Activated CD4-positive, CD25-positive, alpha-beta regulatory T cell (primary cell): Measurements from ENCODE around the gene RIMBP2.

Experiments used
- DNase-seq, 4 experiments: peaks; one replicate each; lab custom pipeline; 2025; lab: John Stamatoyannopoulos, UW

RIMBP2 gene

GRCh38 chr12:130506844-130507243, 209.3 kb downstream of the RIMBP2 start:
- DNase-seq: no peak

- DNase-seq: no peak
Observed at GRCh38 chr12:130504840-130505175, 211.3 kb downstream of the RIMBP2 start.

DNA sequence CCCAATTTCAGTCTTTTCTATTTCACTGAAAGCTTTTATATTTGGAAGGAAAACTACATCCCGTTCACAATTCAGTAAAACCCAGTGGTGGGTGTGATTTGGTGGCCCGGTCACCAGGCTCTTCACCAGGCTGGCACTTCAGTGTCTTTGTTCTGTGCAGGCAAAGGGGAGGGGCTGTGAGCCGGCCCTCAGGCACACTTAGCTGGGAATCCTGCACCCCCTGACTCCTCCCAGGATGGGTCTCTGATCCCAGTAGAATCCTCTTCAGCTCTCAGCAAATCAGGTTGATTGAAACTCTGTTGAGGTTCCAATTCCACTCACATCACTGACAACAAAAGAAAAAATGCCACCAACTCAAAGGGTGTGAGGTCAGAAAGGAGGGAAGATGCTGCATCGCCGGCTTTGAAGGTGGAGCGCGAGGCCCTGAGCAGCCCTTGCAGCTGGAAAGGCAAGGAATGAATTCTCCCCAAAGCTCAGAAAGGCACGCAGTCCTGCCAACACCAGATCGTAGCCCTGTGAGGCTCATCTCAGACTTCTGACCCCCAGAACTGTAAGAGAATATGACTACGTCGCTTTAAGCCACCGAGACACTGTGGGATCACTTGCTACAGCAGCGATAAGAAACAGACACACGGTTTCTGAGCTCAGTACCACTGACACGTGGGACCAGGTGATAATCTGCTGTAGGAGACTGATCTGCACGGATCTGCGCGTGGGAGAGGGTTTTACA, 211.8 kb downstream of the RIMBP2 start:
- no peak for DNase-seq

DNA sequence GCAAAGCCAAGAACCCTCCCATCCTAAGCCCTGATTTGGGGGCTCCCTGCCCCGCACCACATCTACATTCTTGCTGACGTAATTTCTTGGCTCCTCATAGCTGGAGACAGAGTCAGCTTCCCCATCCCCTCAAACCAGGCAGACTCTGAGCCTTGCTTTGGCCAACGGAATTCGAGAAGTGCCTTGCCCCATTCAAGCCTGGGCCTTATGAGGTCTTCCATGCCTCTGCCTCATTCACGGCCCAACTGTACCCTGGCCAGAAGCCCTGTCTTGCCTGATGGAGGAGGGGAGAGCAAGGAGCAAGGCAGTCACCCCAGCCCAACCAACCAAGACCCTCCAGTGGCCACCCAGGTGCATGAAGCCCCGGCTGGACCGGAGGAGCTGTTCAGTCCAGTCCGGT, 214.3 kb downstream of the RIMBP2 start:
- DNase-seq: no peak

- DNase-seq: no peak
Observed at GRCh38 chr12:130500835-130501330, 215.2 kb downstream of the RIMBP2 start.

DNA sequence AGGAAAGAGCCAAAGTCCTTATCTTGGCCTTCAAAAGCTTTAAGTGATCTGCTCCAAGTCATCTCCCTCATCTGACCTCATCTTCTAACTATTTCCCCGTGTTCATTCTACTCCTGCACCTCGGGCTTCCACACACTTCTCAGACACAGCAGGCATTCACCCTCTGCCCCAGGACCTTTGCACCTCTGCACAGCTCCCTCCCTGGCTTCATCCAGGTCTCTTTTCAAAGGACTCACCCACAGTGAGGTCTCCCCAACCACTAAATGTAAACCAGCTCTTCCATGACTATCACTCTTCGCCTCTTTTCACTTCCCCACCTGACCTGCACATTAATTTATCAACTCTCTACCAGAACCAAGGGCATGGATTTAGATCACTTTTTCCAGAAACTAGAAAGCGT, 216.6 kb downstream of the RIMBP2 start:
- DNase-seq: no peak

- DNase-seq: no peak
Observed at GRCh38 chr12:130498589-130499385, 217.3 kb downstream of the RIMBP2 start.

DNA sequence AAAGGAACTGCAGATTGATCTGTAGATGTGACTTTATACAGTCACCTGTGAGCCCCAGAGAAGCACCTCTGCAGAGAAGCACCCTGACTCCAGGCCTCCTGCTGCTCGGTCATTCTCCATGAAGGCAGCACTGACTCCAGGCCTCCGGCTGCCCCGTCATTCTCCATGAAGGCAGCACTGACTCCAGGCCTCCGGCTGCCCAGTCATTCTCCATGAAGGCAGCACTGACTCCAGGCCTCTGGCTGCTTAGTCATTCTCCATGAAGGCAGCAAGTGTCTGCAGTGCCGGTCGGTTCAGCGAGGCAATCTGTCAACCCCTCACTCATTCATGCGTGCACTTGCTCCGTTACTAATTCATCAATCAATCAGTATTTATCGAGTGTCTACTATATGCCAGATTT, 218.1 kb downstream of the RIMBP2 start:
- DNase-seq: no peak

- no peak for DNase-seq
Observed at GRCh38 chr12:130497321-130497720, 218.8 kb downstream of the RIMBP2 start.

- DNase-seq: no peak
Observed at GRCh38 chr12:130496516-130497120, 219.5 kb downstream of the RIMBP2 start.

GRCh38 chr12:130495156-130495555, 220.9 kb downstream of the RIMBP2 start:
- DNase-seq: no peak

DNA sequence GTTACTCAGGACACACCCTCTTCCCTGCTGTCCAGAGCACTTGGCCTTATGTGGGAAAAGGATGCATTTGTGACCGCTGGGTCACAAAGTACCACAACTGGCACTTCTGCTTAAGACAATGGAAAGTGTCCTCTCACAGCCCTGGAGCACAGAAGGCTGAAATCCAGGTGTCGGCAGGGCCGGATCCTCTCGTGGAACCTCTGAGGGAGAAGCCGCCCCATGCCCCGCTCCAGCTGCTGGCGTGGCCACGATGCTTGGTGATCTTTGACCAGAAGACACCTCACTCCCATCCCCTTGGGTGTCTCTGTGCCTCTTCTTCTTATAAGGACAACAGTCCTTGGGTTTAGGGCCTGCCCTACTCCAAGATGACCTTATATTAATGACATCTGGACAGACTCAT, 221.4 kb downstream of the RIMBP2 start:
- no peak for DNase-seq

DNA sequence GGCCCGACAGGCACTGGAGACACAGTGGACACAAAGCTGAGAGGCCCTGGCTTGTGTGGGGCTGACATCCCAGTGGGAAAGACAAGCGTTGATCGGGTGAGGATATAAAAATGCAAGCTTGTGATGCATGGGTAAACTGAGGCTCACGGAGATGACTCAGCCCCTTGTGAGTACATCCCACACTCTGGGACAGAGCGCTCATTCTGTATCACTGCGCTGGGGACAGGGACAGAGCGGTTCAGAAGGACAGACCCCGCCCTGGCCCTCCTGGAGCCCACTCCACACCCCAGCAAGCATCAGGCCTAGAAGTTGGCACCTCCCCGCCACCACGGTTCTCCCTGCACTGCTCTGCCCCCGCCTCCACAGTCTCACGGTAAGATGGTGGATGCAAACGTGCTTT, 222.1 kb downstream of the RIMBP2 start:
- no peak for DNase-seq

GRCh38 chr12:130491421-130492357, 224.4 kb downstream of the RIMBP2 start:
- no peak for DNase-seq

DNA sequence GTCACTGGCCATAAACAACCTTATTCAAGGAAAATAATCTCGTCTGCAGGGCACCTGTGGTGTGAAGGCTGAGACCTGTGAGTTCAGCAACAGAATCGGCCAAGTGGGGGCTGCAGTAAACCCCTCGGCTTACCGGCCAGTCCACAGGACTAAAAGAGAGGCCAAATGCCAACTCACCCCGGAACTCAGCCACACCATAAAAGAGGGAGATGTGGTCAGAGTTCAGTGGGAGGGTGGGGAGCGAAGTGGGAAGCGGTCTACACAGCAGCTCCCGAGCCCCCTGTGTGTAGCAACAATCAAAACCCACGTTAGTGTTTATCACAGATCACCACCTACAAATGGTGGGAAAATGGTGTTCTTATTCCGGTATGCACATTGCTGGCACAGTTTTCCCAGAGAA, 225.4 kb downstream of the RIMBP2 start:
- no peak for DNase-seq

DNA sequence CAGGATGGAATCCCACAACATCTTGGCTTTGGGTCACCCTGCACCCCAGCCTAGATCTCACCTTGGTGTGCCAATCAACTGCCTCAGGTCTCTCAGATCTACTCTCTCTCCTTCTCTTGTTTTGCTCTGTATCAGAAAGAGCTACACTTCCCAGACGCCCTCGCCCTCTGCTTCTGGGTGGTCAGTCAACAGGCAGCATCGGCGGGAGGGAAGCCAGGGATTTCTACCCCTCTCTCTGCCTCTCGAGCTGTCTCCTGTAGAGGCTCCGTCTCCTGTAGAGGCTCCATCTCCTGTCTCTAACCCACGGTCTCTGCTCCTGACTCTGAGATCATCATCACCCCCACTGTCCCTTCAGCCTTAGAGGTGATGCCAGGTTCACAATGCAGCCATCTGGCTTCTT, 226.8 kb downstream of the RIMBP2 start:
- DNase-seq: no peak

GRCh38 chr12:130488358-130488710, 227.8 kb downstream of the RIMBP2 start:
- DNase-seq: no peak

- DNase-seq: no peak
Observed at GRCh38 chr12:130487636-130488357, 228.3 kb downstream of the RIMBP2 start.

GRCh38 chr12:130486891-130487416, 229.1 kb downstream of the RIMBP2 start:
- no peak for DNase-seq

DNA sequence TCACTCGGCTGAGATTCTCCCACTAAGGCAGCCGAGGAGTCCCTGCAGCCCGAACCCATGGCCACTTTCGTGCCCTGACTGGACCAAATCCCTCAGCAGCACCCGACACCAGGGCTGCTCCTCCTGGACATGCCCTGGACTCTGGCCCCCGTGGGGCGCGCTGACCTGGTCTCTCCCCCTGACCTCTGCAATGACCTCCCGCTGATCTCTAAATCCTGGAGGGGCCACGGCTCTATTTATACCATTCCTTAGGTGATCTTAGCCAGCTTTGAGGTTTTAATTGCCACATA, 230.0 kb downstream of the RIMBP2 start:
- no peak for DNase-seq
